HepG2 (cell line): ENCODE data around the gene SERPINA3. TPM values are rescaled to one million over a fixed set of nuclear protein-coding genes. Genes with fewer than 3 reads are reported as not detected.

Experiments used
- CCAR2 ChIP-seq: fragments of 200-400 bp; formaldehyde crosslinking; optimal IDR thresholded peaks from 2 replicates; pipeline ENCODE3; 2018; ENCODE audit warnings: low read depth, mild to moderate bottlenecking, low read length, moderate library complexity
- CENPT ChIP-seq: sonication (generic); formaldehyde crosslinking; IDR thresholded peaks from 2 replicates; pipeline ENCODE4 v1.8.0; 2022; ENCODE audit warnings: low read depth, mild to moderate bottlenecking, moderate library complexity, missing genetic modification reagents
- FOXK1 ChIP-seq: sonication (generic); formaldehyde crosslinking; IDR thresholded peaks from 2 replicates; pipeline ENCODE4 v1.4.0; 2020; ENCODE audit warnings: low read depth, missing genetic modification reagents, borderline replicate concordance
- MATR3 ChIP-seq: sonication (generic); formaldehyde crosslinking; IDR thresholded peaks from 2 replicates; pipeline ENCODE4 v1.4.0; 2020; ENCODE audit warnings: missing genetic modification reagents
- NFRKB ChIP-seq: fragments of 450-650 bp; IDR thresholded peaks from 2 replicates; pipeline ENCODE4 v1.6.1; 2017
- PHF20 ChIP-seq: sonication (generic); formaldehyde crosslinking; IDR thresholded peaks from 2 replicates; pipeline ENCODE4 v1.5.0; 2020; ENCODE audit warnings: mild to moderate bottlenecking, missing genetic modification reagents
- PTBP1 ChIP-seq: fragments of 200-400 bp; formaldehyde crosslinking; IDR thresholded peaks from 2 replicates; pipeline ENCODE4 v1.6.1; 2018; ENCODE audit warnings: low read length, low read depth; ENCODE audit not compliant: poor library complexity, severe bottlenecking
- RARG ChIP-seq: sonication (generic); formaldehyde crosslinking; IDR thresholded peaks from 2 replicates; pipeline ENCODE4 v1.4.0; 2020; ENCODE audit warnings: low read depth, mild to moderate bottlenecking, missing genetic modification reagents
- RCOR2 ChIP-seq: IDR thresholded peaks from 2 replicates; pipeline ENCODE4 v1.6.1; 2016; ENCODE audit warnings: missing biosample characterization, missing genetic modification reagents
- ZC3H13 ChIP-seq: sonication (generic); formaldehyde crosslinking; IDR thresholded peaks from 2 replicates; pipeline ENCODE4 v1.8.1; 2023; ENCODE audit warnings: mild to moderate bottlenecking, missing genetic modification reagents, moderate library complexity
- ZFX ChIP-seq: sonication (generic); formaldehyde crosslinking; IDR thresholded peaks from 2 replicates; pipeline ENCODE4 v1.4.0; 2020; ENCODE audit warnings: mild to moderate bottlenecking, low read depth, missing genetic modification reagents, moderate library complexity
- ZNF570 ChIP-seq: sonication (generic); formaldehyde crosslinking; IDR thresholded peaks from 2 replicates; pipeline ENCODE4 v1.4.0; 2020; ENCODE audit warnings: mild to moderate bottlenecking, missing genetic modification reagents, borderline replicate concordance
- ZSCAN30 ChIP-seq: sonication (generic); formaldehyde crosslinking; IDR thresholded peaks from 2 replicates; pipeline ENCODE4 v1.5.0; 2020; ENCODE audit warnings: mild to moderate bottlenecking, missing genetic modification reagents
- polyA plus RNA-seq, 8 experiments: library from polyadenylated mRNA; depleted of rRNA in 3 of 8; stranded (reverse) in 7 of 8; unstranded in 1 of 8; fragments of >200 nt; fragmentation: Illumina TruSeq in 4 of 8; extraction: Trizol in 4 of 8; gene quantifications; 2 replicates each; pipeline versions ENCODE4 v1.2.1 to v1.2.3, GENCODE V29; 2011 to 2016; ENCODE audit warnings: low read depth in 4 of 8, missing spikeins in 1 of 8, mixed read lengths in 1 of 8; ENCODE audit not compliant: insufficient read depth in 1 of 8
- total RNA-seq, 5 experiments: library from RNA; depleted of rRNA; stranded (reverse); fragments of >200 nt; fragmentation: Illumina TruSeq; extraction: Trizol; gene quantifications; 2 replicates each; pipeline ENCODE4 v1.2.3, GENCODE V29; 2016; ENCODE audit warnings: low read depth in 1 of 5
- TF ChIP-seq, protein P1 (sequence below), 2 experiments: sonication (generic) in 1 of 2; formaldehyde crosslinking in 1 of 2; IDR thresholded peaks; 2 replicates each; pipeline versions ENCODE4 v1.6.1 to v1.9.0; 2014 to 2022; ENCODE audit warnings: antibody characterized with exemption in 1 of 2, borderline replicate concordance in 1 of 2, inconsistent platforms in 1 of 2, low read depth in 1 of 2, missing genetic modification reagents in 1 of 2
- TF ChIP-seq, protein P2 (sequence below): sonication (generic); formaldehyde crosslinking; IDR thresholded peaks from 2 replicates; pipeline ENCODE4 v1.4.0; 2020; ENCODE audit warnings: missing genetic modification reagents
- TF ChIP-seq, protein P3 (sequence below): sonication (generic); formaldehyde crosslinking; IDR thresholded peaks from 2 replicates; pipeline ENCODE4 v1.5.0; 2020; ENCODE audit warnings: missing genetic modification reagents
- TF ChIP-seq, protein P4 (sequence below): sonication (generic); formaldehyde crosslinking; IDR thresholded peaks from 2 replicates; pipeline ENCODE4 v1.8.1; 2023; ENCODE audit warnings: missing genetic modification reagents, mild to moderate bottlenecking, borderline replicate concordance

Gene SERPINA3
- total and polyA plus RNA-seq, 2 of the 13 experiments (the other 11 are each of a cell fraction or from before 2014, with no cell fraction given): 825 to 2,200 TPM

DNA sequence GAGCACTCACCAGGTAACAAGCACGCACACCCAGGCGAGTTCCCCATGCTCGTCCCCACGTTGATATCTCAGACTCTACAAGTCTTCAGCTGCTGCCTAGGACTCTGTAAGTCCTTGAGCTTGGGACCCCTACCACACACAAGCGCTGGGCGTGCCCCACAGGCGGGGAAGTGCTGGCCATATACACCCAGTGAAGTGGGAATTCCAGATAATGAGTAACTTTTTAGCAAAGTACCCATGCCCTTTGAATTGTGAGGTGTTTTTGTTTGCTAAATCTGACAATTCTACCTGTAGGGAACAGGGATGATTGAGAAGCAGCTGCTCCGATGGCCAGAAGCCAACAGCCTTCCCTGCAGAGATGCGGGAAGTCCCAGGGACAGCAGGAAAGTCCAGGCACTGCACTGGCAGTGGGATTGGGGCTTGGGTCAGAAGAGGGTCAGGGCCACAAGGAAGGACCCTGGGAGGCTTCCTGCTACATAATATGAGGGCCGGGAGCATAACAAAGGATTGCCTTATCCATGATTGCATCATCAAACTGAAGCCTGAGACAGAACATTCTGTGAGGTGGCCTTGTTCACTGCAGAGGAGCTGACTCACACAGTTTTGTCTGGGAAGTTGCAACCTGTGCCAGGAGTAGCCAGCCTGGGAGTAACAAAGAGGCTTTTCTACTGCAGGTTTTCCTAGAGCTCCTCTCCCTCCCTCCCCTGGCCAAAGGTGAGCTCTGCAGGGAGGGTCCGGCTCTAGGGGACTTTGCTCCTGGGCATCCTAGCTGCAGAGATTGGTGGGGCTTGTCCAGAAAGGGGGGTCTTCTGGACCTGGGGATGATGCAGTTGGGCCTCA lies 13.2 kb upstream of the SERPINA3 start (continued):
- TF ChIP-seq, protein P1, sequence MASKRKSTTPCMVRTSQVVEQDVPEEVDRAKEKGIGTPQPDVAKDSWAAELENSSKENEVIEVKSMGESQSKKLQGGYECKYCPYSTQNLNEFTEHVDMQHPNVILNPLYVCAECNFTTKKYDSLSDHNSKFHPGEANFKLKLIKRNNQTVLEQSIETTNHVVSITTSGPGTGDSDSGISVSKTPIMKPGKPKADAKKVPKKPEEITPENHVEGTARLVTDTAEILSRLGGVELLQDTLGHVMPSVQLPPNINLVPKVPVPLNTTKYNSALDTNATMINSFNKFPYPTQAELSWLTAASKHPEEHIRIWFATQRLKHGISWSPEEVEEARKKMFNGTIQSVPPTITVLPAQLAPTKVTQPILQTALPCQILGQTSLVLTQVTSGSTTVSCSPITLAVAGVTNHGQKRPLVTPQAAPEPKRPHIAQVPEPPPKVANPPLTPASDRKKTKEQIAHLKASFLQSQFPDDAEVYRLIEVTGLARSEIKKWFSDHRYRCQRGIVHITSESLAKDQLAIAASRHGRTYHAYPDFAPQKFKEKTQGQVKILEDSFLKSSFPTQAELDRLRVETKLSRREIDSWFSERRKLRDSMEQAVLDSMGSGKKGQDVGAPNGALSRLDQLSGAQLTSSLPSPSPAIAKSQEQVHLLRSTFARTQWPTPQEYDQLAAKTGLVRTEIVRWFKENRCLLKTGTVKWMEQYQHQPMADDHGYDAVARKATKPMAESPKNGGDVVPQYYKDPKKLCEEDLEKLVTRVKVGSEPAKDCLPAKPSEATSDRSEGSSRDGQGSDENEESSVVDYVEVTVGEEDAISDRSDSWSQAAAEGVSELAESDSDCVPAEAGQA (IDR thresholded peaks at IDR 0.05; ENCODE audit: low read depth): peak; percentile 5; the same call in 1 of the 2 replicates
- TF ChIP-seq, protein P1 (CRISPR knock-in tag; IDR thresholded peaks at IDR 0.05; ENCODE audit: borderline replicate concordance): no peak
- TF ChIP-seq PHF20: no peak; the same call in 1 of the 2 replicates
- no peak for TF ChIP-seq CENPT
- TF ChIP-seq CCAR2: no peak
- TF ChIP-seq, protein P2, sequence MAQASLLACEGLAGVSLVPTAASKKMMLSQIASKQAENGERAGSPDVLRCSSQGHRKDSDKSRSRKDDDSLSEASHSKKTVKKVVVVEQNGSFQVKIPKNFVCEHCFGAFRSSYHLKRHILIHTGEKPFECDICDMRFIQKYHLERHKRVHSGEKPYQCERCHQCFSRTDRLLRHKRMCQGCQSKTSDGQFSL (CRISPR knock-in tag): peak; percentile 19; the same call in 1 of the 2 replicates
- no peak for TF ChIP-seq MATR3
- TF ChIP-seq FOXK1 (CRISPR knock-in tag): peak; percentile 99
- peak; percentile 35; the same call in 1 of the 2 replicates for TF ChIP-seq ZC3H13 (CRISPR knock-in tag)
- TF ChIP-seq, protein P3, sequence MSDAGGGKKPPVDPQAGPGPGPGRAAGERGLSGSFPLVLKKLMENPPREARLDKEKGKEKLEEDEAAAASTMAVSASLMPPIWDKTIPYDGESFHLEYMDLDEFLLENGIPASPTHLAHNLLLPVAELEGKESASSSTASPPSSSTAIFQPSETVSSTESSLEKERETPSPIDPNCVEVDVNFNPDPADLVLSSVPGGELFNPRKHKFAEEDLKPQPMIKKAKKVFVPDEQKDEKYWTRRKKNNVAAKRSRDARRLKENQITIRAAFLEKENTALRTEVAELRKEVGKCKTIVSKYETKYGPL (CRISPR knock-in tag): peak; percentile 13; the same call in 1 of the 2 replicates
- TF ChIP-seq, protein P4, sequence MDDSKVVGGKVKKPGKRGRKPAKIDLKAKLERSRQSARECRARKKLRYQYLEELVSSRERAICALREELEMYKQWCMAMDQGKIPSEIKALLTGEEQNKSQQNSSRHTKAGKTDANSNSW: no peak
- TF ChIP-seq RARG (CRISPR knock-in tag): 0 out of 2 replicates have a peak, but pooled peaks have one; percentile 24
- peak; percentile 54; the same call in 1 of the 2 replicates for TF ChIP-seq ZFX
- TF ChIP-seq ZSCAN30 (CRISPR knock-in tag): no peak
- no peak for TF ChIP-seq ZNF570 (CRISPR knock-in tag)
- TF ChIP-seq RCOR2 (CRISPR knock-in tag): peak; percentile 90
- TF ChIP-seq NFRKB: no peak
- TF ChIP-seq PTBP1: no peak
